NCI-H146 treated with DMSO at 0.1 percent for 48 hours (cell line): ENCODE data around the gene RUNX1.

Experiments used
- DNase-seq: peaks from one replicate; lab custom pipeline; 2025; ENCODE audit not compliant: unreplicated experiment; lab: John Stamatoyannopoulos, UW

The RUNX1 gene

DNA sequence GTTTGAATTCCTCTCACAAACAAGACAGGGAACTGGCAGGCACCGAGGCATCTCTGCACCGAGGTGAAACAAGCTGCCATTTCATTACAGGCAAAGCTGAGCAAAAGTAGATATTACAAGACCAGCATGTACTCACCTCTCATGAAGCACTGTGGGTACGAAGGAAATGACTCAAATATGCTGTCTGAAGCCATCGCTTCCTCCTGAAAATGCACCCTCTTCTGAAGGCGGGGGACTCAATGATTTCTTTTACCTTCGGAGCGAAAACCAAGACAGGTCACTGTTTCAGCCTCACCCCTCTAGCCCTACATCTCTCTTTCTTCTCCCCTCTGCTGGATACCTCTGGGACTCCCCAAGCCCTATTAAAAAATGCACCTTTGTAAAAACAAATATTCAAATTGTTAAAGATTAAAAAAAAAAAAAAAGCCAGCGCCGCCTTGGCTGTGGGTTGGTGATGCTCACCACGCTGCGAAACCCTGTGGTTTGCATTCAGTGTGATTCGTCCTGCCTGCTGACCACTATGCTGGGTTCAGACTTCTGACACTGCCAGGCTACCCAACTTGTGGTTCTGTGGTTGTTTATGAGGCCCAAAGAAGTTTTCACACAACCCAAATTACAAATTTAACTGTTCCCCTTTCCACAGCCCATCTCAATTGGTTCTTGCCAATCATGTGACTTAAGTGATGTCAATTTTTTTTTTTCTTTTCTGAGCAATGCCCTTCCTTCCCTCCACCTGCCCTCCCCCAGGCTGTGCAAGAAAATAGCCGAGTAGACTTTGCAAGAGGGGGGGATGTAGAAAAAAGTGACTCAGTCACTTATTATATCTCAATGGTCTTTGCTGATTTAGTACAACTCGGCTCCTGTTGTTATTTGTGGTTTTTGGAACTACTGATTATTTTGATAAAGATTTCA is at the start of gene RUNX1:
Gene RUNX1 (minus strand): TSS at position 597 of the 912 bp plus-strand sequence.
- DNase-seq: no peak

DNA sequence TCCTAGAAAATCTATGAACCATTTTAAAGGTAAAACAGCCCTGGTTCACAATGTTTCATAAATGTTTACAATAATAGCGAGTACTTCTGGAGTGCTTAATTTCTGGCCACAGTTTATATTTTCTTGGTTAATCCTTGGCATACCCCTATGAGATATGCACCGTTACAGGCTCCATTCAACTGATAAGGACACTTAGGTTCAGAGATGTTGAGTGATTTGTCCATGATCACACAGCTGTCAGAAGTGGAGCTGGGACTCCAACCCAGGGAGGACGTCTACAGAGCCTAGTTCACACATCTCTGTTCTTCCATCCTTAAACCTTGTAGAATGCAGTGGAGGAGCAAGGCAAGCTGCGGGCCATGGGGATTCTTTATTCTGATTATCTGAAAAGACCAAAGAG is 48.4 kb upstream of the RUNX1 start:
- no peak for DNase-seq

DNA sequence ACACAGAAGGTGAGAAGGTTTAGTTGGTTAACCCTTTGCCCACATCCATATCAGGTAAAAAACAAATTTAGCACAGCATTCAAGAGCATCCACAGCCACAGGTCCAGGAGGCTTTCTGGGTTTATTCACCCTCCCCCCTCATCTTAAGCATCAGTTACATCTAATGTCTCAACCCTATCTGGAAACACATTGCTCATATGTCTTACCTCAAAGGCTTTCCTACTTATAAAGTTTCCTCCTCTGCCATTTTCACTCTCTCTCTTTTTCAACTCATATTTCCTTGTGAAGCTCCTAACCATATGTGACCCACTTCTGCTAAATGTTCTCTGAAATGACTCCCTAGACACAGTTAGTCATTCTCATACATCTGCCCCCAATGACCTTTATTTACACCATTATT is 47.9 kb upstream of the RUNX1 start:
- DNase-seq: no peak

DNA sequence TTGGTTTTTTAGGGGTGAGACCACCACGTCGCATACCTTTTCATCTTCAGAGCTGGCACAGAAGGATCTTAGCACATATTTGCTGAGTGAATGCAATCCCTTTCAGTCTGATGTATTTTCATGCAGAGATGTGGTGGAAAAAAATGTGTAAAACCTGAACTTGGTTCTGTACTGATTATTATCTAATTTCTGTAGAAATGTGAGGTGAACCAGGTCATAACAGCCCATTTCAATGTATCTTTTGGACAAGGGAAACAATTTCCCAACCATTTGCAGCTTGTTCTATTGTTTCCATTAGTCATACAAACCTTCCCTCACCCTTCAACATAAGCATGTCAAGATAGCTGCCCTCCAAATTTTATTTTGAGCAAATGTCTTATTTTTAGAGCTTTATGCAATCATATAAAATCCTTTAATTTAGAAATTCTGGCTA is 46.8 kb upstream of the RUNX1 start:
- no peak for DNase-seq

DNA sequence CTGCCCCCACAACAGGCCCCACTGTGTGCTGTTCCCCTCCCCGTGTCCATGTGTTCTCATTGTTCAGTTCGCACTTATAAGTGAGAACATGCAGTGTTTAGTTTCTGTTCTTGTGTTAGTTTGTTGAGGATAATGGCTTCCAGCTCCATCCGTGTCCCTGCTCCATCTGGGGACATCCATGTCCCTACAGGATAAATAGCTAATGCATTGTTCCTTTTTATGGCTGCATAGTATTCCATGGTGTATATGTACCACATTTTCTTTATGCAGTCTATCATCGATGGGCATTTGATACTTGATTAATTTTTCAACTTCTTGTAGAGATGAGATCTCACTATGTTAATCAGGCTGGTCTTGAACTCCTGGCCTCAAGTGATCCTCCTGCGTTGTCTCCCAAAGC is 44.4 kb upstream of the RUNX1 start:
- DNase-seq: no peak

DNA sequence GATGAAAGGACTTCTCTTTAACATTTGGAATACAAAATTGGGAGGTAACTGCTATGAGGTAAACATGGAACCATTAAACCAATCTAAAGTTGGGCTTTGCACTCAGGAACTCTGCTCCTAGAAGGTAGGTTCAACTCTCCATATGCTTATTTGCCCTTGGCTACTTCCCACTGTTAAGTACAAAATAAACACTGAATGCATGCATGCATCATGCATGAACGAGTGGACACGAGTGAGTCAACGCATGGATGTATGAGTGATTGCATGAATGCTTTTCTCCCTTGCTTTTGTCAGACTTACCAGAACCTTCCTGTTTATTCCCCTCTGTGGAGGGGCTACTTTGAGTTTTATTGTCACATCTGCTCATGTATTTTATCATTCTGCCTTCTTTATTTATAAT is 42.4 kb upstream of the RUNX1 start:
- no peak for DNase-seq

DNA sequence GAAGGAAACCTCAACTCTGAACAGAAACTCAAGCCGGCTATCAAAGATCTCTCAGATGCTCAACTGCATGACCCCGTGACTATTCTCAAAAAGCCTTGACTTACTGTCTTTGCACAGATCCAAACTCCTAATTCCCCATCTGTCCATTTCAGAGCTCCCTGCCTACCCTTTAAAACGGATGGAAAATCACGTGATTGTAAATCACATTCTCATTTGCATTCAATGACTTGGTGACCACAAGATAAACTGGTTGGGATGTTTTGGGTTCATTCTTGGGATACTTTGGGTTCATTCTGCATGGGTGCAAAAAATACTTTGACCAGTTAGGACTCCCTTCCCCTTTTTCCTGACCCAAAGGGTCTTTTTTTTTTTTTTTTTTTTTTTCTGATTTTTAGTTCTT is 41.3 kb upstream of the RUNX1 start:
- no peak for DNase-seq

DNA sequence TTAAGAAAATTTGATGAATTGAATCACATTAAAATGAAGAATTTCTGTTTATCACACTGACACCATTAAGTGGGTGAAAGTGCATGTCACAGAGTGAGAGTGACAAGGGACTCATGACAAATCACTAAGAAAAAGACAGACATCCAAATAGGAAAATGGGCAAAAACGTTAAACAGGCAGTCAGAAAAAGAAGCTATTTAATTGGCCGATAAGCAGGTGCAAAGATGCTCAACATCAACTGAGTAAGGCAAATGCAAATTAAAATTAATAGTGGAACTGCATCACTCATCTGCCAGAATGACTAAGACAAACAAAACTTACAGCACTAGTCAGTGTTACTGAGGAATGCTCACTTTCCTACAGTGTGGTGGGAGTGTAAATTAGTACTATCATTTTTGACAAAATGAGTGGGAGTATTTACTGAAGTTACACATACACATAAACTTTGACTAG is 39.2 kb upstream of the RUNX1 start:
- DNase-seq: no peak

DNA sequence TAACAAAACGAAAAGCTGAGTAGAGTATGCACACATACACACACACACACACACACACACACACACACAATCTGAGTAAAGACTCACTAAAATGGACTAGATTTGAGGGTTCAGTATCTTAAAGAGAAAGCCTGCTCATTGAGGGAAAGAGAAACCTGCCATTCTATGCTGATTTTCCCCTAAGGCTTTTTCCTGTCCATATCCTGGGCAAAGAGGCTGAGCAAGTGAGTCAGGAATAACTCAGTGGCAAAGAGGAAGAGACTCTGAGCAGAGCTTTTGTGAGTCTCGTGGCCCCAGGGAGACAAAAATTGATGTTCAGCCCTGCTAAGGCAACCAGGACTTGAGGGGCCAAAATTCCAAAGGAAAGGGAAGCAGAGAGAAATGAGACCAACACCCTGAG is 37.3 kb upstream of the RUNX1 start:
- no peak for DNase-seq

DNA sequence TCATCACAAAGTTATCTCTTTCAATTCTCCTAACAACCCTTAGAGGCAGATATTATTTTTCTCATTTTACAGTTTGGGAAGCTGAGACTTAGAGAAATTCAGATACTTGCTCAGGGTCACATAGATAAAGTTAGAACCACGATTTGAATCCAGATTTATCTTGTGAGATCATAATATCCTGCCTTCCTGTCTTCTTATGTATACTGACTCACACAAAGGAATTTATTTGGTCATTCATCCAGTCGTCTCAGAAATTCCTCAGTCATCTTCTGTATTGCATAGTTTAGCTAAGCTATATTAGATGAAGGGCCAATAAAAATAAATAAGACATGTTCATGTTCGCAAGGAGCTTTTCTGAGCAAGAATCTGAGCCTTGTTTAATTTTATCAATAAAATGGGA is 35.8 kb upstream of the RUNX1 start:
- DNase-seq: no peak

DNA sequence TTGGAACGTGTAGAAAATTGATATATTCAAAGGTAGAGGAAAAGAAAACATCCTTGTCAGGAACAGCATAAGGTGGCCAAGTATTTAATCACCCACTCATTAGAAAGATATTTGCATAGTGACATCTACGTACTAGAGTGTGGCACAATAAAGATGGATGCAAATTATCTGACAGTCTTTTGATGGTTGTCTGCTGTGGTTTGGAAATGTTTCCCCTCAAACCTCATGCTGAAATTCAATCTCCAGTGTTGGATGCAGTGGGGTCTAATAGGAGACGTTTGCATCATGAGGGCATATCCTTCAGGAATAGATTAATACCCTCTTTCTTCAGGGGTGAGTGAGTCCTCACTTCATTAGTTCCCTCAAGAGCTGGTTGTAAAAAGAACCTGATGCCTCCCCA is 34.1 kb upstream of the RUNX1 start:
- no peak for DNase-seq

DNA sequence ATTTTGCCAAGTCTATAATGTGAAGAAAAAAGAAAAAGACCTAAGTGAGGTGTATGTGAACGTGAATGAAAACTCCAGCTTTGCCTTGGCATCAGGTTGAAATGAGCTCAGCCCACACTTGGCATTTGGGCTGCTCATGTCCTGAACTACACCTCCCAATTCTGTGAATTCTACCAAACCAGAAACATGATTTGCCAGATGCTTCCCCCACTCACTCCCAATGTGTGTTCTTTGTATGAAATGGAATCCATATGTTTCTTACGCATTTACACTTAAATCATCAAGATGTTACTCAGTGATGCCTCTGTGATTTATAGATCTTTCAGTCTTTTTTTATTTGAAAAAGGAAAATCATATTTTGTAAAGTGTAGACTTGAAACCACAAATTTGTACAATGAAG is 32.8 kb upstream of the RUNX1 start:
- no peak for DNase-seq

DNA sequence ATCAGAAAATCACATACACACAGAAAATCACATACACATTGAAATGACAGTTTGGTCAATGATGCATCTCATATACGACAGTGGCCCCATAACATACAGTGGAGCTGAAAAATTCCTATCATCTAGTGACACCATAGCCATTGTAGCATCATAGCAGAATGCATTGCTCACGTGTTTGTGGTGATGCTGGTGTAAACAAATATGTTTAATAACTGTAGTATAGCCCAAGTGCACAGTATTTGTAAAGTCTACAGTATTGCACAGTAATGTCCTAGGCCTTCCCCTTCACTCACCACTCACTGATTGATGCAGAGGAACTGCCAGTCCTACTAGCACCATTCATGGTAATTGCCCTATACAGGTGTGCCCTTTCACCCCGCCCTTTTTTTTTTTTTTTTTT is 30.1 kb upstream of the RUNX1 start:
- no peak for DNase-seq

DNA sequence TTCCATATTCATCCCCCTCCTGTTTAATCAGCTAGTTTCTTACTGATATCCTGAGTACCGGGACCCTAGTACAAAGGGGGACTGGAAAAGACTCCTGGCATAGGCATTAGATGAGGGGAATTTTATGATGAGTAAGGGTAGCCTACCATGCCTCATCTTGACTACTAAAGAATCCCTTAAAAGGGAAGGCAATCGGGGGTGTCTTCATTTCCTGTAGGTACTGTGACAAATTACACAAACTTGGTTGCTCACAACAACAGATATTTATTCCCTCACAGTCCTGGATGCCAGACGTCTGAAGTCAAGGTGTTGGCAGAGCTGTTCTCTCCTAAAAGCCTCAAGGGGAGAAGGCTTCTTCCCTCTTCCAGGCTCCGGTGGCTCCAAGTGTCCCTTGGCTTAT is 28.9 kb upstream of the RUNX1 start:
- DNase-seq: no peak

DNA sequence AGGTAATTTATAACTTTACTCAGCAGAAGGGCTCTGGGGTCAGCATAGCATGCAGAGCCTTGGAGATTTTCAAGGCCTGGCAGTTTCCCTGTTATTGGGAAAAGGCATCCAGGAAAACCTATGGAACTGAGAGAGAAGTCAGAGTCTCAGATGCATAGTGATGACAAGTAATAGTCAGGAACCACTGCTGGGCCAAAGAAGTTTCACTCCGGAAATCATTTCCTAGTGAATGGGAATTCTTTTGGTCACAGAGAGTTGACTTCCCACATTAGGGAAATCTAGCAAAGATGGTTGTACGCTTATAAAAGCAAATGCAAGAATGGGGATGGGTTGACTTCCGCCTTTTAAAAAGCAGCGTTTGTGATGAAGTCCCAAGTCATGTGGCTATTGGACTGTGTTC is 28.4 kb upstream of the RUNX1 start:
- DNase-seq: no peak

DNA sequence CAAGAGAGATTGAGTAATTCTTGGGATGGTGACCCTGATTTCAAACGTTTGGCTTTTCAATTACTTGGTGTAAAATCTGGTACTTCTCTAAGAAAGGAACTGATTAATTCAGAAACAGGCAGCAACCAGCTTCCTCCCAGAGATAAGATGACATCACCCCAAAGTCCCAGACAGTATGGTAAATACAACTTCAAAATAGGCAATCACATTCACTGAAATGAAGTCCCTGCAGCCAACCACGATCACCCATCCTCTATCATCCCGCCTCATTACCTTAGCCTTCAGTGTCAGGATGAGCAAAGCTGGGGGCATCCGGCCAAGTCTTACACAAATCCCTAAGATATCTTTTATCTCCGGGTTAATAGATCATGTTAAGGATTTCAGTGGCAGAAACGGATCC is 26.4 kb upstream of the RUNX1 start:
- DNase-seq: no peak

DNA sequence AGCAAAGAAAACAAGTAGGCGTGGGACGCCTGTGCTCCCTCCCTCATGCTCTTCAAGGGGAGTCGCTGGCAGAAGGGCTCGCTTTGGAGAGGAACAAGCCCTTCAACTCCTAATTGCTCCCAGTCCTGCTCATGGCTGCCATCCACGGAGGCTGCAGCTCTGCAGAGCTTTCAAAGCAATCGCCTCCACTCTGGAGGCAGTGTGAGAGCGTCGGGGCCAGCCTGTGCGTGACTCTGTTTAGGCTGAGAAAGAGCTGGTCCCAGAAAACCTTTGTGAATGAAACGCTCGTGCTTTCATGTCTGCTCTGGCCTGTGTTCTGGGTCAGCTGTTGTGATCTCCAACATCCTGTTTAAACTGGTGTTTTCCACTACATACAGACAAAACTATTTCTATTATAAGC is 23.9 kb upstream of the RUNX1 start:
- DNase-seq: no peak

DNA sequence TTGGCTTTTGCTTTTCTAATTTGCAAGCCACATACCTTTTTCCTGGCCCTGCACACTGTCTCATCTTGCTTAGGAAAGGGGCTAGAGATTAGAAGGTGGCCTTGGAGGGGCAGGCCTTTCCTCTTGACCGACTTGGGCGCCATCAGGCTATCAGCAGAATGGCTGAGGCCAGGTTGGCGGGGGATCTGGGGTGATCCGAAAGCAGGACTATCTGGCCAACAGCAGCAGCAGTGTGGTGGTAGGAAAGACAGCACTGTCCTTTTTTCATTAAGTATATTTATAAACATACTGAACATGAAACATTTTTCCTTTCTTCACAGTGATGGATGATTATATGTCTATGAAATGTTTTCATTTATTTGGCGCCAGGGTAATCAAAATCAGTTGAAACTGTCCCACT is 23.5 kb upstream of the RUNX1 start:
- DNase-seq: no peak

DNA sequence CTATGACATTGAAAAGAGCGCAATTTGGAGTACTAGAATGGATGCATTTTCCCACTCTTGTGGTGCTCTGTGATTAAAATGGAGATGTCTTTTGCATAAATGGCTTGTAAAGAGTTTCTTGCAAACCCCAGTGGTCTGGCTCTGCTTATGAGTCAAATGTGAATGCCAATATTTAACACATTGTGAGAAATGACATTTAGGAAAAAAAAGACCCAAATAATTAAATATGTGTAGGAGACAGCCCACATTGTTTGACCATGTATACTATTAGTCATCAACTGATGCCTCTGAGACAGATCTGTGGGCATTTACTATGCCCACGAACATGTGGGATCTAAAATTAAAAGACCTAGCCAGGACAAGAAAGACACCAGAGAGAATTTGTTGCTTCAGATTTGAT is 22.2 kb upstream of the RUNX1 start:
- DNase-seq: no peak

DNA sequence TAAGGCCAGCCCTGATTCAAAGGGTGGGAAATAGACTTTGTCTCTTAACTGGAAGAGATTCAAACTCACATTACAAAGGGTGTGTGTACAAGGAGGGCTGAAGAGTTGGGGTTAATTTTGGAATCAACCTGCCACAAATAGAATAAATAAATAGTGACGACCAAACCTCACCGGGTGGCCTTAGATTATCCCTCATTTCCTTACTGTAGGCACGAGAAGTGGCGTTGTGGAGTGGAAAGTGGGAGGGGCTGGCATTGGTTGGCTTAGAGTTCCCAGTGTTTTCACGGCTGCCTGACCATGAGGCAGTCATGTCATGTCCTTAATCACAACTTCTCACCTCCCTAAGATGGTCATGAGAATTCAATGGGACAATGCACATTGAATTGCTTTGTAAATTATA is 21.3 kb upstream of the RUNX1 start:
- peak; percentile 2 for DNase-seq

DNA sequence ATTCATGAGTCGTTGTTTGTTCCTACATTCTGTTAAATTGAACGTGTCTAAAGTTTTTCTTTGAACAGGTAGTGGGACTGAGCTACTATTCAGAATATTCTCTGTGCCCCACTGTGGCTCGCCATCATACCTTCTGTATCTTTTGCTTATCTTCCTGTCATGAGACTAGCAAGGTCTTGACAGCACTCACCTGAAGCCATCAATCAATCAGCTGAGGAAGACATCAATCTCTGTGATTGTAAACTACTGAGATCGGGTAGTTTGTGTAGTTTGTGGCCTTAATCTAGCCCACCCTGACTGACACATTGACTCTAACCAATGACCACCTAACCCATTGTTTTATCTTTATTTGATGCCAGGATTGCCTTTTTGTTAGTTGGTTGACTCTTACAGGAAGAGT is 17.7 kb upstream of the RUNX1 start:
- no peak for DNase-seq

DNA sequence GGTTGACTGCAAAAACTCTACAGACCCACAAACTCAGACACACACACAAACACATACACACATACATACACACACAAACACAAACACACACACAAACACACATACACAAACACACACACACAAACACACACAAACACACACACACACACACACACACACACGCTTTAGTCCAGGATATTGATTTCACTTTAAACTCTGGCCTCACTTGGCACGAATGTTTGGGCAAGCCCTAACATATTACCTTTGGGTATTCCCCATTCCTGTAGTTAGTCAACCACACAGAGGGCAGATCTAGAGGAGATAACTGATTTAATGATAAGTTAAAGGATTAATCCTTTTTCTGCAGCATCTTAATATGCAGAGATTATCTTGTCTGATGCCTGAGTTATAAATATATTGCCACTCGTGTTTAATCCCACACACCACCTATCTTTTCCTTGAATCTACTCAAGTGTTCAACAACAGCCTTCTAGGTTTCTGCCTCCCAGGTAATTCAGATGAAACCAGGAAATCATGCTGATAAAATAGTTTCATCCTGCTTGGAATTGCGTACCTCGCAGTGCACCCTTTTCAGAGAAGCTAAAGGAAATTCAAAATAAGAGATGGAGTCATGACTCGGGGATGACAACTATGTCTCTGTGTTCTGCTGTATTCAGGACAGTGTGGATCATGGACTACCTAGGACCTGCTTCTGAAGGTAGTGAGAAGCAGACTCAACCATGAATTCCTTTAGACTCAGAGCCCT is 14.5 kb upstream of the RUNX1 start:
- no peak for DNase-seq
